Measurements from ENCODE around the gene DMTF1.
"Not testable (repeated sequence)": the region's sequence is repeated elsewhere in the genome, so short reads cannot be mapped to it uniquely, and the experiment has no call there.

Gene DMTF1

DNA sequence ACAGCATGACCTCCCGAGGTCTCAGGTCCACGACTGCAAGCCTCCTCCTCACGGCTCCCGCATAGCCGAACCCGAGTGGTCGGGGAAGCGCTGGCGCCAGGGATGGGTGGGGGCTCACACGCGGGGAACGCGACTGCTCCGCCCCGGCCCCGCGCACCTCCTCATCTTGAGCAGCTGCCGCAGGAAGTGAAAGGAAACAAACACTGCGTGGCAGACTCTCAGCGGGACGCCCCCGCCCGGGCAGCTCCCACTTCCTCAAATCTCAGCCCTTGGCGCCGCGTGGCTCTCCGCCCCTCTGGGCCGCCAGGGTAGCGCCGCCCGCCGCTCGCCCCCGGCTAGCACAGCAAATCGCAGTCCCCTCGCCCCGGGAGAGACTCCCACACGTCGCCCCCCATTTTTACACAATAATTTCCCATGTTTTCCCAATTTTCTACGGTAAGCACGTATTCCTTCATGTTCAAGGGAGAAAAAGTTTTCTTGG is 67.3 kb downstream of the DMTF1 start, which contains the start of gene TMEM243:
Gene TMEM243 (minus strand): TSS at position 188 of the 481 bp plus-strand sequence. CDS start 229 bp downstream, outside the sequence.
- DNase-seq (ENCODE audit: insufficient read length, low spot score), result peak; percentile 66
- peak; percentile 33 for FAIRE-seq

DNA sequence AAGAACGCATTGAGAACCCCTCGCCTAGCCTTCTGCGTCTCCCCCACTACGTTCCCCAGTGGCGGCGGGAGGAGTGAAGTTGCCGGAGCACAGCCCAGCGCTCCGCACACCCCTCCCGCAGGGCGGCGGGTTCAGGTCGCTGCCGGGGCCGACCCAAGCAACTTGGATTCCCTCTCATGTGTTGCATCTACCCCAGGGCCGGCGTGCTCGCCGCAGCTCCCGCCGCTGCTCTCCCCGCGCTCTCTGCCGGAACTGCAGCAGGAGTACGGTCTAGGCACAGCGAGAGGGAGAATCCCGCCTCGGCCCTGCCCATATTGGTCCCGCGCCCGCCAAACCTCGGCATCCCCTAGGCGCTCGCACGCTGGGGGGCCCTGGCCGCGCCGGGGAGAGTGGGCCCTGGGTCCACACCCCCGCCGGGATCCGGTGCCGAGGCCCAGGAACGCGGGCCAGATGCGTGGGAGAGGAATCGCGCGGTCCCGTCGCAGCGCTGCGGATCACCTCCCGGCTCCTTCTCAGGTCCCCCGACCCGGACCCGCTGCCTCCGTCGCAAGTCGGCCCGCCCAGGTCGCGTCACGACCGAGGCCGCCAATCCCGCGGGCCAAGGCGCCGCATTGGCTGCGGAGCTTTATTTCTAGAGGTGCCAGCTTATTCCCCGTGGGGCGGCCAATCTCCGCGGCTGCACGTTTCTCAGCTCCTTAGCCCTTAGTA is 67.9 kb downstream of the DMTF1 start:
- FAIRE-seq (peak; percentile 75), DNase-seq (ENCODE audit: insufficient read length, low spot score) (no peak)

DNA sequence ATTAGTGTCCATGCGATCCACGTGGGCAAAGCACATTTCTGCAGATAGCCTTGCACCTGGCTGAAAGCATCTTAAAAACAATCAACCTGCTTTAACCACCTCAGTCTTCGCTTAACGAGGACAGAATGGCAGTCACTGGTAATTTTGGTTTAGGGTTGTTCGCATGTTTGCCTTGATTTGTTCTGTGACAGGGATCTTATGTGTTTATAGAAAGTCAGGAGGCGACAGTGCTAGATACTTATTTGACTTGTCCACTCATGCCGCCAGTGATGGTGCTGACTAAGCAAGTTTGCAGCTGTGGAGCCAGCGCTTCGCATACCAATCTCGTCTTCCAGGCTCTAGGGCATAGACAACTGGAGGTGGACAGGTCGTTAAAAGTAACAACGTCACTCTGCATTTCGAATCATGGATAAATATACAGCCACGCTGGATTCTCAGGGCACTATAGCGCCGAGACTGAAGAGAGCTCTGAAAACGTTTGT is 68.5 kb downstream of the DMTF1 start:
- peak; percentile 44 for FAIRE-seq
- no peak for DNase-seq (ENCODE audit: insufficient read length, low spot score)

DNA sequence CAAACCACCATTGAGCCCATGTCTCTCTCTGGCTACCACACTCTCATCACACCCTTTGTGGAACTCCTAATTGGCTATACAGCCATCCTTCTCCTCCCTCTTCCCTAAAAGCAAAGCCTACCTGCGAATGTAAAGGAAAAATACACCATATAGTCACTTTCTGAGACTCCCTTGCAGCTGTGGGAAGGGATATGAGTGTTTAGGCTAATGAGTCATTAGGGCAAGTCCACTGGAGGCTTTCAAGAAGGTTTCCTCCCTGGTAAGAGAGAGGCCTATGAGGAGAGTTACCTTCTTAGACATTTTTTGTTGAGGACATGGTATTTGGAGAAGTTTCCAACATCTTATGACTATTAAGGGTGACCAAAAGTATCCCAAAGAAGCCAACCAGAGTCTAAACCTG is 71.4 kb downstream of the DMTF1 start:
- DNase-seq (ENCODE audit: insufficient read length, low spot score), result no peak

DNA sequence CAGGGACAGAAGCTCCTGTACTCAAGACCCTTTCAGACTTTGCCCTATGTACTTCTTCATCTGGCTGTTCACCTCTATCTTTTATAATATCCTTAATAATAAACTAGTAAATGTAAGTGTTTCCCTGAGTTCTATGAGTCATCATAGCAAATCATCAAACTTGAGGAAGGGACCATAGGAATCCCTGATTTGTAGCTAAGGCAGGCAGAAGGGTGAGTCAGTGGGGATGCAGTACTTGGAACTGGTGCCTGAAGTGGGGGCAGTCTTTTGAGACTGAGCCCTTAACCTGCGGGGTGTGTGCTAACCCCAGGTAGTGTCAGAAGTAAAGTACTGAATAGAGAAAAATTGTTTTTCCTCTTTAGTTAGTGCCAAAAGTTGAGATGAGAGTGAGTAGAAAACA is 73.4 kb downstream of the DMTF1 start:
- DNase-seq (ENCODE audit: insufficient read length, low spot score) (no peak), FAIRE-seq (no peak)

More for the DNA sequence above, 71.4 kb downstream of the DMTF1 start:
- no peak for FAIRE-seq

DNA sequence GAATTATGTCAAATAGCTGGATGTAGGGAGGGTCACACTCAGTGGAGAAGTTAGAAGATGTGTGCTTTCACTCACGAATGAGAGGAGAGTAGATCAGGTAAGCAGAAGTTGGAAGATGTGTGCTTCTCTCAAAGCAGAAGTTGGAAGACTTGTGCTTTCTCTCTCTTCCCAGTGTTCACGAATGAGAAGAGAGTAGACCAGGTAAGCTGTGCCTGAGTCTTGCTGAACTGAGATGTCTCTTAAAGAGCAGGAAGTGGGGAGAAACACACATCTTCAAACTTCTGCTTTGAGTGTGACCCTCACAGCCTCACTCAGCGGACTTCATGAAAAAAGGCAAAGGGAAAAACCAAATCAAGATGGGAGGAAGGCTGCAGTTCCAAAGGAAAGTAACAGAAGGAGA is 74.2 kb downstream of the DMTF1 start:
- FAIRE-seq (peak; percentile 75), DNase-seq (ENCODE audit: insufficient read length, low spot score) (no peak)

DNA sequence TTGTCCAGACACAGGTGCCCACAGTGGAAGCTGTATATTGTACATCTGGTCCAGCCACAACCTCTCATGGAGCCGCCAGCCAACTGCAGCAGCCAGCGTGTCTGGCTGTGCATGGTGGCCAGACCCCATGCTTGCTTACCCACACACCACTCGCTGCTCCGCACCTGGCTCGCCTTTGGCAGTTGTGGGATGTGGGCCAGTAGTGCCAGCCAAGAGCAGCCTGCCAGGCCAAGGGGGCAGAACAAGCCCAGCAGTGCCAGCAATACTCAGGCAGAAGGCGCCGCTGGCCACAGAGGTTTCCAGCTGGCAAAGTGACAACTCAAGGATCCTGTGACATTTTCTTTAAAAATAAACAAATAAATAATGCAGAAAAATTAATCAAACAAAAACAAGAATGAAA is 79.0 kb downstream of the DMTF1 start:
- DNase-seq (ENCODE audit: insufficient read length, low spot score), result no peak
- no peak for FAIRE-seq

DNA sequence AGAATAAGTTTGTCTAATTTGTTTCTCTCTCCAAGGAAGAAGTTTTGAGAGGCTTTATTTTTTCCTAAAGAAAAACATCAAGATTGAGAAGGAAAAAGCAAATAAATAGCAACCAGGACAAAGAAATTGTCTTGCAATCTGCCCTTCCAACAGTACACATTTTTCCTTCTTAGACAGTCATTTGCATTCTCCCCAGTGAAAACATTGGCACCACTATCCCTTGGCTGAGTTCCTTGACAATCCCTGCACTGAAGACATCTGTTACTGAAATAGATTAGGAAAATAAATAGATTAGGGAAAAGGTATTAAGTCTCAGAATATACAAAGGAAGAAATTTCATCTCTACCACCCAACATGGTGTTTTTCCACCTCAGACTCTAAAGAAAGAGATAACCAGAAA is 79.5 kb downstream of the DMTF1 start:
- FAIRE-seq (no peak), DNase-seq (ENCODE audit: insufficient read length, low spot score) (no peak)

DNA sequence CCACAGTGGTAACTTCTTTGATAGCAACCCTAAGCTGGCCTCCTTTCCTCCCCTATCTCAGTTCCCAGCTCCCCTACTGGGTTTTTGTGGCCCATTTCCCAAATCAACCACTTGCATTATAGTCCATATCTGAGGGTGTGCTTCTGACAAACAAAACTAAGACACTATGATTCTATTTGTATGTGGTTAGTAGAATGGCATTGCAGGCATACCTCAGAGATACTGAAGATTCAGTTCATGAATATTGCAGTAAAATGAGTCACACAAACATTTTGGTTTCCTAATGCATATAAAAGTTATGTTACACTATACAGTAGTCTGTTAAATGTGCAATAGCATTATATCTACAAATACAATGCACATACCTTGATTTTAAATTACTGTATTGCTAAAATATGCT is 82.7 kb downstream of the DMTF1 start:
- FAIRE-seq (no peak), DNase-seq (ENCODE audit: insufficient read length, low spot score) (no peak)

DNA sequence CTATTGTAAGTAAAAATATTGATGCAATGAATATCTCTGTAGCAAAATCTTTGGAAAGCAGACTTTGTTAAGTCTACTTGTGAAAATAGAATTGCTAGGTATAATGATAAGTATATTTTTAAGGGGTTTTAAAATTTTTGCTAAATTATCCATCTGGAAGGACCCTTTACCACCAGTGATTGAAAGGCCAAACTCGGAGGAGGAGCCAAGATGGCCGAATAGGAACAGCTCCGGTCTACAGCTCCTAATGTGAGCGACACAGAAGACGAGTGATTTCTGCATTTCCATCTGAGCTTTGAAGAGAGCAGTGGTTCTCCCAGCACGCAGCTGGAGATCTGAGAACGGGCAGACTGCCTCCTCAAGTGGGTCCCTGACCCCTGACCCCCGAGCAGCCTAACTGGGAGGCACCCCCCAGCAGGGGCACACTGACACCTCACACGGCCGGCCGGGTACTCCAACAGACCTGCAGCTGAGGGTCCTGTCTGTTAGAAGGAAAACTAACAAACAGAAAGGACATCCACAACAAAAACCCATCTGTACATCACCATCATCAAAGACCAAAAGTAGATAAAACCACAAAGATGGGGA is 86.3 kb downstream of the DMTF1 start:
- not testable (repeated sequence) for FAIRE-seq; DNase-seq (ENCODE audit: insufficient read length, low spot score)

DNA sequence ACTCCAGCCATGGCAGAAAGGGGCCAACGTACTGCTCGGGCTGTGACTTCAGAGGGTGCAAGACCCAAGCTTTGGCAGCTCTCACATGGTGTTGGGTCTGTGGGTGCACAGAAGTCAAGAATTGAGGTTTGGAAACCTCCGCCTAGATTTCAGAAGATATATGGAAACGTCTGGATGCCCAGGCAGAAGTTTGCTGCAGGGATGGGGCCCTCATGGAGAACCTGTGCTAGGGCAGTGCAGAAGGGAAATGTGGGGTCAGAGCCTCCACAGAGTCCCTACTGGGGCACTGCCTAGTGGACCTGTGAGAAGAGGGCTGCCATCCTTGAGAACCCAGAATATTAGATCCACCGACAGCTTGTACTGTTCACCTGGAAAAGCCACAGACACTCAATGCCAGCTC is 93.4 kb downstream of the DMTF1 start:
- not testable (repeated sequence) for FAIRE-seq; DNase-seq (ENCODE audit: insufficient read length, low spot score)
